ENCODE data around the gene WDR6.

Gene WDR6

DNA sequence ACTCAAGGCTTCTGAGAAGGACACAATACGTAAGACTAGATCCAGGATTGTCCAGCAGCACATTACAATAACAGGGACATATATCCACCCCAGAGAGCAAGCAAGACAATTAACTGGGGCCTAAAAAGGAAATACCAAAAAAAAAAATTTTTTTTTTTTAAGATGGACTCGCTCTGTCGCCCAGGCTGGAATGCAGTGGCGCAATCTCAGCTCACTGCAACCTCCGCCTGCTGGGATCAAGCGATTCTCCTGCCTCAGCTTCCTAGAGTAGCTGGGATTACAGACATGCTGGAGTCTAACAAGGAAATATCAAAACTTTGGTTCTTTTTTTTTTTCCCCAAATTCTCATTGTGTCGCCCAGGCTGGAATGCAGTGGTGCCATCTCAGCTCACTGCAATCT, 50.8 kb downstream of the WDR6 start:
- H3K4me3 ChIP-seq (ENCODE audit: low read length): no peak overlapping the region
- no peak for DNase-seq (ENCODE audit: low read depth)
- TF ChIP-seq, protein P1, sequence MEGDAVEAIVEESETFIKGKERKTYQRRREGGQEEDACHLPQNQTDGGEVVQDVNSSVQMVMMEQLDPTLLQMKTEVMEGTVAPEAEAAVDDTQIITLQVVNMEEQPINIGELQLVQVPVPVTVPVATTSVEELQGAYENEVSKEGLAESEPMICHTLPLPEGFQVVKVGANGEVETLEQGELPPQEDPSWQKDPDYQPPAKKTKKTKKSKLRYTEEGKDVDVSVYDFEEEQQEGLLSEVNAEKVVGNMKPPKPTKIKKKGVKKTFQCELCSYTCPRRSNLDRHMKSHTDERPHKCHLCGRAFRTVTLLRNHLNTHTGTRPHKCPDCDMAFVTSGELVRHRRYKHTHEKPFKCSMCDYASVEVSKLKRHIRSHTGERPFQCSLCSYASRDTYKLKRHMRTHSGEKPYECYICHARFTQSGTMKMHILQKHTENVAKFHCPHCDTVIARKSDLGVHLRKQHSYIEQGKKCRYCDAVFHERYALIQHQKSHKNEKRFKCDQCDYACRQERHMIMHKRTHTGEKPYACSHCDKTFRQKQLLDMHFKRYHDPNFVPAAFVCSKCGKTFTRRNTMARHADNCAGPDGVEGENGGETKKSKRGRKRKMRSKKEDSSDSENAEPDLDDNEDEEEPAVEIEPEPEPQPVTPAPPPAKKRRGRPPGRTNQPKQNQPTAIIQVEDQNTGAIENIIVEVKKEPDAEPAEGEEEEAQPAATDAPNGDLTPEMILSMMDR (IDR thresholded peaks at IDR 0.05; ENCODE audit: insufficient read depth, low read depth, low read length, missing control alignments): no peak

All from epithelial cell of esophagus (primary cell).